A673 (cell line): ENCODE data around the gene TP53. TPM values are rescaled to one million over a fixed set of nuclear protein-coding genes. Genes with fewer than 3 reads are reported as not detected.

Experiments used
- BruUV-seq: library from RNA; stranded (reverse); fragments of 400-500 nt; replicated peaks from 2 replicates; lab custom pipeline; 2021; lab: Mats Ljungman, UMichigan
- CTCF ChIA-PET: fragments of 300-600 bp; sonication (Branson Sonifier 250); formaldehyde crosslinking; loops from one replicate; lab custom pipeline; 2022; ENCODE audit warnings: antibody characterized with exemption; lab: Charles Lee
- POLR2A ChIA-PET: fragments of 300-600 bp; sonication (Branson Sonifier 250); formaldehyde crosslinking; loops from one replicate; lab custom pipeline; 2022; ENCODE audit warnings: antibody characterized with exemption; ENCODE audit not compliant: low non-redundant PET; lab: Charles Lee
- DNase-seq: peaks from one replicate; pipeline ENCODE4 v3.0.0-alpha.2; 2015; ENCODE audit warnings: low spot score
- H3K27ac ChIP-seq: fragments of 200-600 bp; sonication (generic); 2 replicates; pipeline ENCODE4 v1.5.1; 2016; ENCODE audit warnings: mixed run types, low read depth, mild to moderate bottlenecking, mixed read lengths, antibody characterized with exemption, low read length; ENCODE audit not compliant: poor library complexity, severe bottlenecking
- H3K27me3 ChIP-seq: fragments of 200-600 bp; sonication (generic); replicated peaks from 2 replicates; pipeline ENCODE4 v1.6.1; 2017; ENCODE audit warnings: mixed run types, low read depth, mild to moderate bottlenecking, mixed read lengths, antibody characterized with exemption, low read length; ENCODE audit not compliant: insufficient read depth, poor library complexity
- H3K36me3 ChIP-seq: fragments of 200-600 bp; sonication (generic); 2 replicates; pipeline ENCODE4 v1.6.1; 2016; ENCODE audit warnings: mixed run types, mild to moderate bottlenecking, mixed read lengths, antibody characterized with exemption, low read length; ENCODE audit not compliant: insufficient read depth, poor library complexity, severe bottlenecking
- H3K4me1 ChIP-seq: fragments of 200-600 bp; sonication (generic); 2 replicates; pipeline ENCODE4 v1.6.1; 2017; ENCODE audit warnings: mixed run types, mild to moderate bottlenecking, mixed read lengths, antibody characterized with exemption, low read length; ENCODE audit not compliant: insufficient read depth, poor library complexity, severe bottlenecking
- H3K4me3 ChIP-seq: fragments of 200-600 bp; sonication (generic); 2 replicates; pipeline ENCODE4 v1.5.1; 2016; ENCODE audit warnings: low read depth, mixed run types, mild to moderate bottlenecking, mixed read lengths, low read length; ENCODE audit not compliant: poor library complexity, severe bottlenecking
- H3K9me3 ChIP-seq: fragments of 200-600 bp; sonication (generic); 2 replicates; pipeline ENCODE4 v1.6.1; 2016; ENCODE audit warnings: mixed run types, low read depth, mild to moderate bottlenecking, mixed read lengths, antibody characterized with exemption, low read length; ENCODE audit not compliant: poor library complexity, severe bottlenecking
- EZH2 ChIP-seq: fragments of 200-600 bp; sonication (generic); IDR thresholded peaks from 2 replicates; pipeline ENCODE4 v1.6.1; 2017; ENCODE audit warnings: borderline replicate concordance, low read depth, mild to moderate bottlenecking, mixed read lengths, antibody characterized with exemption, low read length; ENCODE audit not compliant: poor library complexity, severe bottlenecking
- intact Hi-C: fragments of 100-400 bp; cut with micrococcal nuclease; formaldehyde crosslinking; loops from one replicate; pipeline ENCODE4 v1.10.0; 2022; ENCODE audit not compliant: unreplicated experiment
- total RNA-seq: library from RNA; stranded (reverse); gene quantifications from 2 replicates; pipeline ENCODE4 v1.2.3, GENCODE V29; 2021
- TF ChIP-seq, protein P1 (sequence below): fragments of 300-800, 200-600 bp; sonication (generic); conservative IDR thresholded peaks from 2 replicates; pipeline ENCODE4 v1.5.1; 2017; ENCODE audit warnings: low read depth, mild to moderate bottlenecking, antibody characterized with exemption, low read length, moderate library complexity, mixed read lengths

Gene TP53
- total RNA-seq, 1 experiment from 2014 or later, result 34.8 TPM

DNA sequence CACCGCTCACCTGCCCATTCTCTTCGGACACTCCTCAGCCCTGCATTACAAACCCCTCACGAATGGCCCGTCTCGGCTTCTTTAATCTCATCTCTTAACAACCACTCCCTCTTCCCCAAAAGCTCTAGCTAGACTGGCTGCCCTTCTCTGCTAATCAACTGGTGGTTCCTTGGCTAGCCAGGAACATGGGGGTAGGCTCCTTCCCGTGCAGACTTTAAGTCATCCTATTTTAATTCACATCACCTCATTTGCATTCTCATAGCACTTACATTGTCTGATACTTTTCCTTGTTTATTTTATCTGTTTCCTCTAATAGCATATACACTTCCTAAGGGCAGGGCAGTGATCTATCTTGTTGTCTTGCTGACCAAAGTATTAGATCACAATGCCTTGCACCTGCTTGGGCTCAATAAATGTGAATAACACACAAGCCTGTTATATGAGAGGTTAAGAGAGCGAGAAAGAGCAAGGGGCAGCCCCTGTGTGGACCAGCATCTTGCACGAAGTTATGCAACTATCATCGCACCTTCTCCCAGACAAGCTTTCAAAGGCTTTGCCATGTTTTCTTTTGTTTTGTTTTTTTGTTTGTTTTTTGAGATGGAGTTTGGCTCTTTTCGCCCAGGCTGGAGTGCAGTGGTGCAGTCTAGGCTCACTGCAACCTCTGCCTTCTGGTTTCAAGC, 9.8 kb downstream of the TP53 start:
- CTCF ChIA-PET, result no interaction called here
- Histone ChIP-seq H3K9me3 (peaks cover 5% of the 10 kb centered on the region), H3K27me3 (no peaks in the 10 kb centered on the region), H3K4me3 (no peak overlapping the region), H3K27ac (no peak overlapping the region), H3K36me3 (peaks cover 33% of the 10 kb centered on the region), H3K4me1 (no peaks in the 10 kb centered on the region)
- no TSS peak for BruUV-seq
- intact Hi-C loops, result no loop called here
- no peak for DNase-seq
- POLR2A ChIA-PET, result no interaction called here
- TF ChIP-seq, protein P1, sequence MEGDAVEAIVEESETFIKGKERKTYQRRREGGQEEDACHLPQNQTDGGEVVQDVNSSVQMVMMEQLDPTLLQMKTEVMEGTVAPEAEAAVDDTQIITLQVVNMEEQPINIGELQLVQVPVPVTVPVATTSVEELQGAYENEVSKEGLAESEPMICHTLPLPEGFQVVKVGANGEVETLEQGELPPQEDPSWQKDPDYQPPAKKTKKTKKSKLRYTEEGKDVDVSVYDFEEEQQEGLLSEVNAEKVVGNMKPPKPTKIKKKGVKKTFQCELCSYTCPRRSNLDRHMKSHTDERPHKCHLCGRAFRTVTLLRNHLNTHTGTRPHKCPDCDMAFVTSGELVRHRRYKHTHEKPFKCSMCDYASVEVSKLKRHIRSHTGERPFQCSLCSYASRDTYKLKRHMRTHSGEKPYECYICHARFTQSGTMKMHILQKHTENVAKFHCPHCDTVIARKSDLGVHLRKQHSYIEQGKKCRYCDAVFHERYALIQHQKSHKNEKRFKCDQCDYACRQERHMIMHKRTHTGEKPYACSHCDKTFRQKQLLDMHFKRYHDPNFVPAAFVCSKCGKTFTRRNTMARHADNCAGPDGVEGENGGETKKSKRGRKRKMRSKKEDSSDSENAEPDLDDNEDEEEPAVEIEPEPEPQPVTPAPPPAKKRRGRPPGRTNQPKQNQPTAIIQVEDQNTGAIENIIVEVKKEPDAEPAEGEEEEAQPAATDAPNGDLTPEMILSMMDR, result no peak
- TF ChIP-seq EZH2, result no peak

DNA sequence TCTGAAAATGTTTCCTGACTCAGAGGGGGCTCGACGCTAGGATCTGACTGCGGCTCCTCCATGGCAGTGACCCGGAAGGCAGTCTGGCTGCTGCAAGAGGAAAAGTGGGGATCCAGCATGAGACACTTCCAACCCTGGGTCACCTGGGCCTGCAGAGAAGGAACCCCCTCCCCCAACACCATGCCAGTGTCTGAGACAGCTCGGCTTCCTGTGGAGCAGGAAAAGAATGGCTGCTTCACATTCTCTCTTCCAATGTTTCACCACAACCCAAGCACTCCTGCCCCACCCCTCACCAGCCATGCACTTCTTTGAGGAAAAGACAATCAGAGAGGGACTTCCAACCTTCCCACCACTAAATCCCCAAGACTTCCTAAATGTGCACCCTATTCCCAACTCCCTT, 10.8 kb downstream of the TP53 start:
- no peaks in the 10 kb centered on the region for H3K4me1 ChIP-seq
- intact Hi-C loops, result no loop called here
- H3K9me3 ChIP-seq, result peaks cover 5% of the 10 kb centered on the region
- CTCF ChIA-PET, result no interaction called here
- no peak overlapping the region for H3K27ac ChIP-seq
- no TSS peak for BruUV-seq
- no peak for DNase-seq
- H3K27me3 ChIP-seq, result no peaks in the 10 kb centered on the region
- no peak overlapping the region for H3K4me3 ChIP-seq
- peaks cover 42% of the 10 kb centered on the region for H3K36me3 ChIP-seq
- TF ChIP-seq, protein P1, result no peak
- TF ChIP-seq EZH2, result no peak
- POLR2A ChIA-PET, result no interaction called here

DNA sequence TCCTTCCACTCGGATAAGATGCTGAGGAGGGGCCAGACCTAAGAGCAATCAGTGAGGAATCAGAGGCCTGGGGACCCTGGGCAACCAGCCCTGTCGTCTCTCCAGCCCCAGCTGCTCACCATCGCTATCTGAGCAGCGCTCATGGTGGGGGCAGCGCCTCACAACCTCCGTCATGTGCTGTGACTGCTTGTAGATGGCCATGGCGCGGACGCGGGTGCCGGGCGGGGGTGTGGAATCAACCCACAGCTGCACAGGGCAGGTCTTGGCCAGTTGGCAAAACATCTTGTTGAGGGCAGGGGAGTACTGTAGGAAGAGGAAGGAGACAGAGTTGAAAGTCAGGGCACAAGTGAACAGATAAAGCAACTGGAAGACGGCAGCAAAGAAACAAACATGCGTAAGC, 12.4 kb downstream of the TP53 start:
- CTCF ChIA-PET, result no interaction called here
- Histone ChIP-seq H3K4me3 (no peak overlapping the region), H3K9me3 (peaks cover 5% of the 10 kb centered on the region), H3K27ac (no peak overlapping the region), H3K36me3 (peaks cover 57% of the 10 kb centered on the region), H3K4me1 (no peaks in the 10 kb centered on the region), H3K27me3 (no peaks in the 10 kb centered on the region)
- DNase-seq, result no peak
- POLR2A ChIA-PET, result no interaction called here
- TF ChIP-seq EZH2, result no peak
- TF ChIP-seq, protein P1, result no peak
- no TSS peak for BruUV-seq
- intact Hi-C loops, result no loop called here
